DOHH2 (cell line): ENCODE data around the gene SOX12.
"Not testable (repeated sequence)": the region's sequence is repeated elsewhere in the genome, so short reads cannot be mapped to it uniquely, and the experiment has no call there.

ENCODE experiments used
- H3F3A ChIP-seq: fragments of 200-600 bp; sonication (generic), shearing (Covaris generic); 2 replicates; pipeline ENCODE4 v1.6.0; 2016; ENCODE audit warnings: antibody characterized with exemption, mild to moderate bottlenecking; ENCODE audit not compliant: control insufficient read depth, insufficient read depth
- H3K27ac ChIP-seq: fragments of 200-600 bp; sonication (generic); 2 replicates; pipeline ENCODE4 v1.5.1; 2014; ENCODE audit warnings: low read depth, mild to moderate bottlenecking, low read length, moderate library complexity
- H3K27me3 ChIP-seq: fragments of 200-600 bp; sonication (generic); 2 replicates; pipeline ENCODE4 v1.6.1; 2014; ENCODE audit warnings: mild to moderate bottlenecking, low read length, mixed read lengths; ENCODE audit not compliant: control insufficient read depth
- H3K36me3 ChIP-seq: fragments of 200-600 bp; sonication (generic); 2 replicates; pipeline ENCODE4 v1.6.1; 2014; ENCODE audit warnings: mild to moderate bottlenecking, low read length, moderate library complexity, mixed read lengths; ENCODE audit not compliant: control insufficient read depth
- H3K4me1 ChIP-seq: fragments of 200-600 bp; sonication (generic); 2 replicates; pipeline ENCODE4 v1.6.1; 2014; ENCODE audit warnings: mild to moderate bottlenecking, low read length, mixed read lengths; ENCODE audit not compliant: control insufficient read depth
- H3K4me2 ChIP-seq: fragments of 200-600 bp; sonication (generic); 2 replicates; pipeline ENCODE4 v1.6.0; 2014; ENCODE audit warnings: mild to moderate bottlenecking, low read length, moderate library complexity
- H3K4me3 ChIP-seq: fragments of 200-600 bp; sonication (generic); 2 replicates; pipeline ENCODE4 v1.5.1; 2014; ENCODE audit warnings: mild to moderate bottlenecking, low read length, mixed read lengths
- H3K79me2 ChIP-seq: fragments of 200-600 bp; sonication (generic); 2 replicates; pipeline ENCODE4 v1.6.1; 2014; ENCODE audit warnings: mild to moderate bottlenecking, low read length, mixed read lengths; ENCODE audit not compliant: control insufficient read depth
- H3K9me2 ChIP-seq: fragments of 200-600 bp; sonication (generic); replicated peaks from 2 replicates; pipeline ENCODE4 v1.6.1; 2014; ENCODE audit warnings: mild to moderate bottlenecking, low read length, mixed read lengths; ENCODE audit not compliant: control insufficient read depth
- H3K9me3 ChIP-seq: fragments of 200-600 bp; sonication (generic); 2 replicates; pipeline ENCODE4 v1.6.1; 2014; ENCODE audit warnings: antibody characterized with exemption, low read length, mixed read lengths; ENCODE audit not compliant: control insufficient read depth, insufficient read depth
- H4K20me1 ChIP-seq: fragments of 200-600 bp; sonication (generic); 2 replicates; pipeline ENCODE4 v1.6.0; 2014; ENCODE audit warnings: low read depth, mild to moderate bottlenecking, antibody characterized with exemption, low read length, moderate library complexity; ENCODE audit not compliant: control insufficient read depth, insufficient read depth
- EZH2phosphoT487 ChIP-seq: fragments of 200-600 bp; sonication (generic); IDR thresholded peaks from 2 replicates; pipeline ENCODE4 v1.6.1; 2017; ENCODE audit warnings: borderline replicate concordance, mild to moderate bottlenecking, antibody characterized with exemption, low read length, moderate library complexity, mixed read lengths
- TF ChIP-seq, protein P1 (sequence below): fragments of 200-600 bp; sonication (generic); IDR thresholded peaks from one replicate; pipeline ENCODE4 v1.5.1; 2014; ENCODE audit warnings: antibody characterized with exemption, mild to moderate bottlenecking, low read depth, low read length; ENCODE audit not compliant: poor library complexity, severe bottlenecking

Gene SOX12

DNA sequence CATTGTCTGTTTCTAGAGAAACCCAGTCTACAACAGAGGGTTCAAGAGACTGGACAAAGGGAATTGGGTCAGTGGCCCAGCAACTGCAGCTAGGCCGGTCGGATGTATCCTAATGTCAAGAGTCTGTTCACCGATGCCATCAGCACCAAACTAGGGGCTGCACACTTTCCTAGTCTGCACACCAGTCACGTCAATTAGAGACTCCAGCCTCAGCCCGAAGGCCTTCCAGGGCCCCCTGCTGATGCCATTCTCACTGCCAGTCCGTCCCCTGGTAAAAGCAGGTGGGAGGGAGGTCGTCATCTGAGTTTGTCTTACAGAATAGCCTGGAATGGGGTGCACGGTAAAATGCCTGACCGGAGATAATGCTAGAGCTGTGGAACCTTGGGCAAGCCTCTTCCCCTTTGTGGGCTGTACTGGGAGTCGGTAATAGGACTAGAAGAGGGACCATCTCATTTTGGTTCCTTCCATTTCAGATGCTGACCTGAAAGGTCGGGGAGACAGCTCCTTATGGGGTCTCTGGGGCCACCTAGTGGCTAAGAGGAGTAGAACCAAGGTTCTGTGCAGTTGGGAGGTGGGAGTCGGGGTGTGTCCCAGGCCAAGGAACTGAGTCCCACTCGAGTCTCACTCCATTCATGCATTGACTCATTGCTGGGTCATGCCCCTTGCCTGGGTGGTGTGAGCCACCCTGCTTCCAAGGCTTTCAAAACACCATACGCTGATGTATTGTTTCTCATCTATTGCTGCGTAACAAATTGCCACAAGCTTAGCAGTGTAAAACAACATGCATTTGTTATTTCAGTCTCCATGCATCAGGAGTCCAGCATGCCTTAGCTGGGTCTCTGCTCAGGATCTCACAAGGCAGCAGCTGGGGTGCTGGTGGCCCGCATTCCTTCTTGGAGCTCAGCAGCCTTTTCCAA is 5.1 kb downstream of the SOX12 start:
- peaks cover 49% of the 10 kb centered on the region for H3K79me2 ChIP-seq
- H3F3A ChIP-seq = peaks cover 10% of the 10 kb centered on the region
- TF ChIP-seq, protein P1, sequence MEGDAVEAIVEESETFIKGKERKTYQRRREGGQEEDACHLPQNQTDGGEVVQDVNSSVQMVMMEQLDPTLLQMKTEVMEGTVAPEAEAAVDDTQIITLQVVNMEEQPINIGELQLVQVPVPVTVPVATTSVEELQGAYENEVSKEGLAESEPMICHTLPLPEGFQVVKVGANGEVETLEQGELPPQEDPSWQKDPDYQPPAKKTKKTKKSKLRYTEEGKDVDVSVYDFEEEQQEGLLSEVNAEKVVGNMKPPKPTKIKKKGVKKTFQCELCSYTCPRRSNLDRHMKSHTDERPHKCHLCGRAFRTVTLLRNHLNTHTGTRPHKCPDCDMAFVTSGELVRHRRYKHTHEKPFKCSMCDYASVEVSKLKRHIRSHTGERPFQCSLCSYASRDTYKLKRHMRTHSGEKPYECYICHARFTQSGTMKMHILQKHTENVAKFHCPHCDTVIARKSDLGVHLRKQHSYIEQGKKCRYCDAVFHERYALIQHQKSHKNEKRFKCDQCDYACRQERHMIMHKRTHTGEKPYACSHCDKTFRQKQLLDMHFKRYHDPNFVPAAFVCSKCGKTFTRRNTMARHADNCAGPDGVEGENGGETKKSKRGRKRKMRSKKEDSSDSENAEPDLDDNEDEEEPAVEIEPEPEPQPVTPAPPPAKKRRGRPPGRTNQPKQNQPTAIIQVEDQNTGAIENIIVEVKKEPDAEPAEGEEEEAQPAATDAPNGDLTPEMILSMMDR = peak; percentile 87
- no peak for TF ChIP-seq EZH2phosphoT487
- no peak overlapping the region for H3K4me3 ChIP-seq
- H3K9me3 ChIP-seq = no peaks in the 10 kb centered on the region
- peaks cover 18% of the 10 kb centered on the region; the same call in 1 of the 2 replicates for H4K20me1 ChIP-seq
- peaks cover 35% of the 10 kb centered on the region for H3K36me3 ChIP-seq
- H3K27ac ChIP-seq = no peak overlapping the region
- no peaks in the 10 kb centered on the region for H3K9me2 ChIP-seq
- peak overlapping the region; percentile 66 for H3K4me2 ChIP-seq
- no peaks in the 10 kb centered on the region for H3K27me3 ChIP-seq
- H3K4me1 ChIP-seq = peaks cover 32% of the 10 kb centered on the region

DNA sequence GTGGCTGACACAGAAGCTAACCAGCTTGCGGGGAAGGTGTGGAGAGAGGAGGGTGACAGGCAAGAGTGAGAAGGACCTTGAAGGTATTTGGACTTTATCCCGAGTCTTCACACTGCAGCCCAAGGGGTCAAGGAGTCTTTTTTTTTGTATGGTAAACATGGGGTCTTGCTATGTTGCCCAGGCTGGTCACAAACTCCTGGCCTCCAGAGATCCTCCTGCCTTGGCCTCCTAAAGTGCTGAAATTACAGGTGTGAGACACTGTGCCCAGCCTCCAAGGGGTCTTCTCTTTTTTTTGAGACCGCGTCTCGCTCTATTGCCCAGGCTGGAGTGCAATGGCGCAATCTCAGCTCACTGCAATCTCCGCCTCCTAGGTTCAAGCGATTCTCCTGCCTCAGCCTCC is 9.2 kb downstream of the SOX12 start:
- peaks cover 15% of the 10 kb centered on the region for H3K36me3 ChIP-seq
- H3K79me2 ChIP-seq = peaks cover 12% of the 10 kb centered on the region
- peaks cover 3% of the 10 kb centered on the region; the same call in 1 of the 2 replicates for H3F3A ChIP-seq
- H3K4me3 ChIP-seq = no peak overlapping the region
- H3K4me2 ChIP-seq = no peak overlapping the region
- H3K4me1 ChIP-seq = peaks cover 13% of the 10 kb centered on the region
- H3K27ac ChIP-seq = no peak overlapping the region
- H3K9me3 ChIP-seq = no peaks in the 10 kb centered on the region
- TF ChIP-seq EZH2phosphoT487 = no peak
- TF ChIP-seq, protein P1 = no peak
- H3K9me2 ChIP-seq = no peaks in the 10 kb centered on the region
- H4K20me1 ChIP-seq = peaks cover 12% of the 10 kb centered on the region; the same call in 1 of the 2 replicates
- H3K27me3 ChIP-seq = no peaks in the 10 kb centered on the region

- H3F3A ChIP-seq, H3K9me2 ChIP-seq, H3K27me3 ChIP-seq, H3K27ac ChIP-seq, H3K4me2 ChIP-seq, H3K36me3 ChIP-seq, H3K4me3 ChIP-seq, H4K20me1 ChIP-seq, H3K79me2 ChIP-seq, H3K4me1 ChIP-seq, H3K9me3 ChIP-seq: not testable (repeated sequence)
Measured at GRCh38 chr20:336040-336439, 10.7 kb downstream of the SOX12 start.

DNA sequence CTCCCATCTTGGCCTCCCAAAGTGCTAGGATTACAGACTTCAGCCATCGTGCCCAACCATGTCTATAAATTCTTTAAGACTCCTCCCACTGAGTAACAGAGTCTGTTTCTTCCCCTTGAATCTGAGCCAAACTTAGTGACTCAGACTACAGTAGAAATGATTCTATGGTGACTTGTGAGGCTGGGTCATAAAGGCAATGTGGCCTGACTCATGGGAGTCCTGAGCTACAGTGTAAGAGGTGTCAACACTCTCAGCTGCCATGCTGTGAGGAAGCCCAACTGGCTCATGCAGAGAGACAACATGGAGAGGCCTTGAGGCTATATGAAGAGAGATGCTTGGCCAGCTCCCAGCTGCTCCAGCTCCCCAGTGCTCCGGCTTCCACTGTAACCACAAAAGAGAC is 16.3 kb downstream of the SOX12 start:
- H3K9me3 ChIP-seq = no peaks in the 10 kb centered on the region
- H3F3A ChIP-seq = no peaks in the 10 kb centered on the region

More for the DNA sequence above, 16.3 kb downstream of the SOX12 start:
- Histone ChIP-seq H3K4me1 (peaks cover 7% of the 10 kb centered on the region), H3K36me3 (no peaks in the 10 kb centered on the region; the same call in 1 of the 2 replicates), H3K4me2 (no peak overlapping the region), H3K27ac (no peak overlapping the region), H3K27me3 (no peaks in the 10 kb centered on the region), H3K9me2 (no peaks in the 10 kb centered on the region), H3K79me2 (no peaks in the 10 kb centered on the region), H3K4me3 (no peak overlapping the region), H4K20me1 (no peaks in the 10 kb centered on the region)
- TF ChIP-seq, protein P1 = no peak
- TF ChIP-seq EZH2phosphoT487 = no peak
